ENCODE results near the gene C19orf81.

C19orf81 gene

DNA sequence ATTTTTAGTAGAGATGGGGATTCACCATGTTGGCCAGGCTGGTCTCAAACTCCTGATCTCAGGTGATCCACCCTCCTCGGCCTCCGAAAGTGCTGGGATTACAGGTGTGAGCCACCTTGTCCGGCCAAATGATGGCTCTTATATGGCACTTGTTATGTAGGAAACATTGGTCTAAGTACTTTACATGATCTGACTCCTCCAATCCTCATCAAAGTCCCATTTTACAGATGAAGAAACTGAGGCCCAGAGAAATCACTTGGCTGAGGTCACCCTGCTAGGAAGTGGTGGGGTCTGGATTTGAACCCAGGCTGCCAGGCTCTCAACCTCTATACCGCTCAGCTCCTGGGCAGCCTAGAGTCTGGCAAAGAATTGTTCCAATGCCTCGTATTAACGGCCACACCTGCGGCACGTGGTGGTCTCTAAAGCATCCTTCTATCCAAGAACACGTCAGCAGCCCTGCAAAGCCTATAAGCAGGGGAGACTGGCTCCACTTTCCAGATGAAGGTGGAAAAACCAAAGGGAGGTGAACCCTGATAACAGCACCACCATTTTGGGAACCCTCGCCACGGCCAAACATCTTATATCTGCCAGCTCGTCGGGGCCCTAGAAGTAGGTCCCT, 52.2 kb downstream of the C19orf81 start:
- Histone ChIP-seq H3K4me3 (ENCODE audit: low read depth in 1 of 2, low read length in 2 of 2) (no peak overlapping the region), H3K27ac (ENCODE audit: low read depth, low read length) (no peak overlapping the region), H3K36me3 (ENCODE audit: control insufficient read depth in 1 of 2, insufficient read depth in 2 of 2, low read length in 2 of 2) (no peaks in the 10 kb centered on the region), H3K9me3 (ENCODE audit: control insufficient read depth in 1 of 2, low read length in 2 of 2) (no peaks in the 10 kb centered on the region), H3K9ac (ENCODE audit: low read depth in 1 of 2, low read length in 2 of 2) (no peak overlapping the region), H3K4me1 (ENCODE audit: control insufficient read depth in 1 of 2, insufficient read depth in 2 of 2, low read length in 2 of 2) (no peaks in the 10 kb centered on the region), H3K27me3 (ENCODE audit: control insufficient read depth in 1 of 2, insufficient read depth in 2 of 2, low read length in 2 of 2) (peaks cover 5 to 8% of the 10 kb centered on the region in 2 donors)

GRCh38 chr19:50702158-50702870, 53.1 kb downstream of the C19orf81 start:
- H3K27me3 ChIP-seq (ENCODE audit: control insufficient read depth in 1 of 2, insufficient read depth in 2 of 2, low read length in 2 of 2), result peaks cover 5% of the 10 kb centered on the region in 2 donors
- H3K9me3 ChIP-seq (ENCODE audit: control insufficient read depth in 1 of 2, low read length in 2 of 2), result no peaks in the 10 kb centered on the region
- H3K27ac ChIP-seq (ENCODE audit: low read depth, low read length), result no peak overlapping the region
- no peaks in the 10 kb centered on the region for H3K36me3 ChIP-seq (ENCODE audit: control insufficient read depth in 1 of 2, insufficient read depth in 2 of 2, low read length in 2 of 2)
- H3K4me1 ChIP-seq (ENCODE audit: control insufficient read depth in 1 of 2, insufficient read depth in 2 of 2, low read length in 2 of 2), result no peaks in the 10 kb centered on the region
- no peak overlapping the region for H3K9ac ChIP-seq (ENCODE audit: low read depth in 1 of 2, low read length in 2 of 2)
- H3K4me3 ChIP-seq (ENCODE audit: low read depth in 1 of 2, low read length in 2 of 2), result no peak overlapping the region

GRCh38 chr19:50702871-50703829, 53.9 kb downstream of the C19orf81 start:
- H3K36me3 ChIP-seq (ENCODE audit: control insufficient read depth in 1 of 2, insufficient read depth in 2 of 2, low read length in 2 of 2), result no peaks in the 10 kb centered on the region
- H3K27ac ChIP-seq (ENCODE audit: low read depth, low read length), result no peak overlapping the region
- H3K9ac ChIP-seq (ENCODE audit: low read depth in 1 of 2, low read length in 2 of 2), result no peak overlapping the region
- H3K27me3 ChIP-seq (ENCODE audit: control insufficient read depth in 1 of 2, insufficient read depth in 2 of 2, low read length in 2 of 2), result peaks cover 5% of the 10 kb centered on the region in 2 donors
- no peak overlapping the region for H3K4me3 ChIP-seq (ENCODE audit: low read depth in 1 of 2, low read length in 2 of 2)
- H3K4me1 ChIP-seq (ENCODE audit: control insufficient read depth in 1 of 2, insufficient read depth in 2 of 2, low read length in 2 of 2), result no peaks in the 10 kb centered on the region
- H3K9me3 ChIP-seq (ENCODE audit: control insufficient read depth in 1 of 2, low read length in 2 of 2), result no peaks in the 10 kb centered on the region

DNA sequence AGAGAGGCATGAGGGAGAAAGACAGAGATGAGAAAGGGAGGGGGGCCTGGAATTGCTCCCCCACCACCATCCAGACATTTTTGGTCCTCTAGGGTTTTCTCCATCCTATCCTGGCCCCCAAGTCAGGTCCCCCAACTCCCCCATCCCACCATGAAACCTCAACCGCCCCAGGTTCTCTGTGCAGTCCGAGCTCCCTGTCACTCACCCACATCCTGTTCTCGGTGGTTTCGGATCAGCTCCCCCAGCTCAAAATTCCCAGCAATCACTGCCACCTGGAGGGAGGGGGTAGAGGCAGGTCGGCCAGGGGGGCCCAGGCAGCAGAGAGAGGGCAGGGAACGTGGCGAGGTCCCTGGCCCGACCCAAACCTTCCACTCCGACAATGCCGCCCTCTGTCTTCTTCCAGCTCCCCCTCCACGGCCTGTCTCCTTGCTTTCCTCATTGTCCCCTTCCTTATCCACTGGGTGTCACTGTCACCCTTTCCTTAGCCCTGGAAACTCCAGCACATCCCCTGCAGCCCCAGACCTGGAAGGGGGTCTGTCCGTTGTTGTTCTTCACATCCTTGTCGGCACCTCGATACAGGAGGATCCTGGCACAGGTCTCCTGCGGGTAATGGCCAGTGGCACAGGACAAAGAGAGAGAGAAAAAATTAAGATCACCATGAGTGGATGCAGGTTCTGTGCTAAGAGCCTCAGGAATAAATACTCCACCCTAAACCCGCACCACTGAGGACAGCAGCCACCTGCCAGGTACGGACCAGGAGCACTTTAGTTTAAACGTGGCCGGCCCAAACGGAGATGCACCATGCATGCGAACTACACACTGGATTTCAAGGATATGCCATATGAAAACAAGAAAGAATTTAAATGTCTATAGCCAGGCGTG, 54.9 kb downstream of the C19orf81 start:
- no peaks in the 10 kb centered on the region for H3K9me3 ChIP-seq (ENCODE audit: control insufficient read depth in 1 of 2, low read length in 2 of 2)
- H3K36me3 ChIP-seq (ENCODE audit: control insufficient read depth in 1 of 2, insufficient read depth in 2 of 2, low read length in 2 of 2), result no peaks in the 10 kb centered on the region
- H3K4me1 ChIP-seq (ENCODE audit: control insufficient read depth in 1 of 2, insufficient read depth in 2 of 2, low read length in 2 of 2), result no peaks in the 10 kb centered on the region
- no peak overlapping the region for H3K4me3 ChIP-seq (ENCODE audit: low read depth in 1 of 2, low read length in 2 of 2)
- no peak overlapping the region for H3K9ac ChIP-seq (ENCODE audit: low read depth in 1 of 2, low read length in 2 of 2)
- H3K27ac ChIP-seq (ENCODE audit: low read depth, low read length), result no peak overlapping the region
- H3K27me3 ChIP-seq (ENCODE audit: control insufficient read depth in 1 of 2, insufficient read depth in 2 of 2, low read length in 2 of 2), result peaks cover 5% of the 10 kb centered on the region in 2 donors

DNA sequence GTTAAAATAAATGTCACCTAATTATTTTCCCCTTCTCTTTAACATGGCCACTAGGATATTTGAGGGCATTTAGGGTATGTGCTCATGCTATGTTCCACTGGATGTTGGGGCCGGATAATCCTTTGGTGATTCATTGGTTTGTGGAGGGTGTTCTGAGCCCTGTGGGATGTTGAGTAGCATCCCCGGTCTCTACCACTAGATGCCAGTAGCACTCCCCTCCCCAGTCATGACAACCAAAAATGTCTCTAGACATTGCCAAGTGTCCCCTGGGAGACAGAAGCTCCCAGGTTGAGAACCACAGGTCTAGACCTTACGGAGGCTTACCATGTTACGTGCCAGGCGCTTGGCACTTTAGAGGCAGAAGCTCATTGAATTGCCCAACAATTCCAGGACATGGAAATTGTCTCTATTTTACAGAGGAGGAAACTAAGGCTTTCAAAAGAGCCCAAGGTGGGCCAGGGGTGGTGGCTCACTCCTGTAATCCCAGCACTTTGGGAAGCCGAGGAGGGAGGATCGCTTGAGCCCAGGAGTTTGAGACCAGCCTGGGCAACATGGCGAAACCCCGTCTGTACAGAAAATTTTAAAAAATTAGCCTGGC, 56.3 kb downstream of the C19orf81 start:
- H3K27me3 ChIP-seq (ENCODE audit: control insufficient read depth in 1 of 2, insufficient read depth in 2 of 2, low read length in 2 of 2), result peaks cover 5% of the 10 kb centered on the region in 2 donors
- H3K9ac ChIP-seq (ENCODE audit: low read depth in 1 of 2, low read length in 2 of 2), result no peak overlapping the region
- H3K4me3 ChIP-seq (ENCODE audit: low read depth in 1 of 2, low read length in 2 of 2), result no peak overlapping the region

DNA sequence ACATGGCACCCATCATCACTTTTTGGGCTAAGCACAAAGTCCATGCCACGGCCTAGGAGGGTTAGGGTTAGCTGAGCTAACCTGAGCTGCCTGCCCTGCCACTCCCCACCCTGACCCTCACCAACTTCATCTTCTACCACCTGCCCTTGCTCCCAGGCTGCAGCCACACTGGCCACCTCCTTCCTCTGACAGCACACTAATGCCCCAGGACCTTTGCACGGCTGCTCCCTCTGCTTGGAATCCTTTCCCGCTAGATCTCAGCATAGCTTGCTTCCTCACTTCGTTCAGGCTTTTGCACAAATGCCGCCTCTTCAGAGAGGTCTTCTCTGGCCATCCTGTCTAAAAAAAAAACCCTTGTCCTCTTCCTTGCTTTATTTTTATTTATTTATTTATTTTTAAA, 57.1 kb downstream of the C19orf81 start:
- H3K9me3 ChIP-seq (ENCODE audit: control insufficient read depth in 1 of 2, low read length in 2 of 2), result no peaks in the 10 kb centered on the region
- H3K27ac ChIP-seq (ENCODE audit: low read depth, low read length), result no peak overlapping the region
- H3K9ac ChIP-seq (ENCODE audit: low read depth in 1 of 2, low read length in 2 of 2), result no peak overlapping the region
- no peak overlapping the region for H3K4me3 ChIP-seq (ENCODE audit: low read depth in 1 of 2, low read length in 2 of 2)
- peaks cover 5% of the 10 kb centered on the region in 2 donors for H3K27me3 ChIP-seq (ENCODE audit: control insufficient read depth in 1 of 2, insufficient read depth in 2 of 2, low read length in 2 of 2)
- no peaks in the 10 kb centered on the region for H3K4me1 ChIP-seq (ENCODE audit: control insufficient read depth in 1 of 2, insufficient read depth in 2 of 2, low read length in 2 of 2)
- no peaks in the 10 kb centered on the region for H3K36me3 ChIP-seq (ENCODE audit: control insufficient read depth in 1 of 2, insufficient read depth in 2 of 2, low read length in 2 of 2)

More for the DNA sequence above, 56.3 kb downstream of the C19orf81 start:
- Histone ChIP-seq H3K27ac (ENCODE audit: low read depth, low read length) (no peak overlapping the region), H3K4me1 (ENCODE audit: control insufficient read depth in 1 of 2, insufficient read depth in 2 of 2, low read length in 2 of 2) (no peaks in the 10 kb centered on the region), H3K9me3 (ENCODE audit: control insufficient read depth in 1 of 2, low read length in 2 of 2) (no peaks in the 10 kb centered on the region), H3K36me3 (ENCODE audit: control insufficient read depth in 1 of 2, insufficient read depth in 2 of 2, low read length in 2 of 2) (no peaks in the 10 kb centered on the region)

GRCh38 chr19:50708179-50708879, 59.1 kb downstream of the C19orf81 start:
- no peaks in the 10 kb centered on the region for H3K36me3 ChIP-seq (ENCODE audit: control insufficient read depth in 1 of 2, insufficient read depth in 2 of 2, low read length in 2 of 2)
- H3K4me1 ChIP-seq (ENCODE audit: control insufficient read depth in 1 of 2, insufficient read depth in 2 of 2, low read length in 2 of 2), result no peaks in the 10 kb centered on the region
- H3K27me3 ChIP-seq (ENCODE audit: control insufficient read depth in 1 of 2, insufficient read depth in 2 of 2, low read length in 2 of 2), result peaks cover 0 to 5% of the 10 kb centered on the region in 2 donors
- H3K9me3 ChIP-seq (ENCODE audit: control insufficient read depth in 1 of 2, low read length in 2 of 2), result no peaks in the 10 kb centered on the region
- H3K4me3 ChIP-seq (ENCODE audit: low read depth in 1 of 2, low read length in 2 of 2), result no peak overlapping the region
- no peak overlapping the region for H3K9ac ChIP-seq (ENCODE audit: low read depth in 1 of 2, low read length in 2 of 2)
- H3K27ac ChIP-seq (ENCODE audit: low read depth, low read length), result no peak overlapping the region
